Nephron progenitor cell (in vitro differentiated cells): ENCODE data around the gene PDE6G.

Experiments
- DNase-seq: peaks from one replicate; pipeline ENCODE4 v3.0.0; 2021
- H3K27ac Mint-ChIP-seq: 2 replicates; pipeline ENCODE4 v1.8.0; 2021; ENCODE audit warnings: mild to moderate bottlenecking, moderate library complexity, mixed read lengths
- H3K27me3 Mint-ChIP-seq: 2 replicates; pipeline ENCODE4 v1.8.0; 2021; ENCODE audit warnings: mild to moderate bottlenecking, low read depth, mixed read lengths; ENCODE audit not compliant: poor library complexity
- H3K36me3 Mint-ChIP-seq: 2 replicates; pipeline ENCODE4 v1.8.0; 2021; ENCODE audit warnings: low read depth, mixed read lengths
- H3K4me1 Mint-ChIP-seq: 2 replicates; pipeline ENCODE4 v1.8.0; 2021; ENCODE audit warnings: mixed read lengths
- H3K4me3 Mint-ChIP-seq: 2 replicates; pipeline ENCODE4 v1.8.0; 2021; ENCODE audit warnings: mild to moderate bottlenecking, moderate library complexity, mixed read lengths
- H3K9me3 Mint-ChIP-seq: 2 replicates; pipeline ENCODE4 v1.8.0; 2021; ENCODE audit warnings: mild to moderate bottlenecking, moderate library complexity, mixed read lengths
- TF ChIP-seq, protein P1 (sequence below): fragments of 200-600 bp; sonication (generic); IDR thresholded peaks from 2 replicates; pipeline ENCODE4 v1.5.0; 2021; ENCODE audit warnings: antibody characterized with exemption

The PDE6G gene

DNA sequence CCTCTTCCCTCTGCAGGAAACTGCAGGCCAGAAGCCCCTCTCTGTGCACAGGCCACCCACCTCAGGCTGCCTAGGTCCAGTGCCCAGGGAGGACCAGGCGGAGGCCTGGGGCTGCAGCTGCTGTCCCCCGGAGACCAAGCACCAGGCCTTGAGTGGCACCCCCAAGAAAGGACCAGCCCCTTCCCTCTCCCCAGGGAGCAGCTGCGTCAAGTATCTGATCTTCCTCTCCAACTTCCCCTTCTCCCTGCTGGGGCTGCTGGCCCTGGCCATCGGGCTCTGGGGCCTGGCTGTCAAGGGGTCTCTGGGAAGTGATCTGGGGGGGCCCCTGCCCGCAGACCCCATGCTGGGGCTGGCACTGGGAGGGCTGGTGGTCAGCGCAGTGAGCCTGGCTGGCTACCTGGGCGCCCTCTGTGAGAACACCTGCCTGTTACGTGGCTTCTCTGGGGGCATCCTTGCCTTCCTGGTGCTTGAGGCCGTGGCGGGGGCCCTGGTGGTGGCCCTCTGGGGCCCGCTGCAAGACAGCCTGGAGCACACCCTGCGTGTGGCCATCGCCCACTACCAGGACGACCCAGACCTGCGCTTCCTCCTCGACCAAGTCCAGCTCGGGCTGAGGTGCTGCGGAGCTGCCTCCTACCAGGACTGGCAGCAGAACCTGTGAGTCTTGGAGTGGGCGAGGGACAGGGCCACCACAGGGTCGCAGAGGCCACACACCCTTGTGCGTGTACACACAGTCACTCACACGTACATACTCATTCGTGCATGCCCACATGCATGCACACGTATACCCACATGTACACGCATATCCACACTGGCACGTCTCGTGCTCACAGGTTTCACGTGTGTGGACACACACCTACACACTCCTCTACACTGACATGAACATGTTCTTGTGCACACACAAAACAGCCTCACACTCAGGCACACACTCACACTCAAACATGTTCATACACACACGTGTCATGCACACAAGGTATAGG lies 11.1 kb downstream of the PDE6G start:
- H3K27me3 Mint-ChIP-seq: peaks cover 18% of the 10 kb centered on the region

DNA sequence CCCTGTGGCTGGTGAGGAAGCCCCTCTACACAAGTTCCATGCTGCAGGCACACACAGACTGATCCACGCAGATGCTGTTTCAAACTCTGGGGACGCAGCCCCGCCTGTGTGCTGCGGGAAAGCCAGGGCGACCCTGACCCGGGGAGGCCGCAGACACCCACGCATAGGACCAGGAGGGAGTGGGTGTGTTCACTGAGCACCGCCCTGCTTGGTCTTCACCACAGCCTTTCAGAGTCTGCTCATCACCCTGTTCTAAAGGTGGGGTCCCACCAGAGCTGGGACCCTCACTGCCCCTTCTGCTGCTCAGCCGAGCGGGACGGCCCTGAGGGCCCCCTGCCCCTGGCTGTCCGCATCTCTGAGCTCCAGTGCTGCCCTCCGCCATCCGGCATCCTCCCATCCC lies 11.8 kb downstream of the PDE6G start:
- Mint-ChIP-seq H3K9me3 (peaks cover 7% of the 10 kb centered on the region), H3K4me3 (no peak overlapping the region), H3K36me3 (no peaks in the 10 kb centered on the region), H3K27me3 (peaks cover 15% of the 10 kb centered on the region), H3K27ac (no peak overlapping the region), H3K4me1 (peaks cover 7% of the 10 kb centered on the region)
- TF ChIP-seq, protein P1, sequence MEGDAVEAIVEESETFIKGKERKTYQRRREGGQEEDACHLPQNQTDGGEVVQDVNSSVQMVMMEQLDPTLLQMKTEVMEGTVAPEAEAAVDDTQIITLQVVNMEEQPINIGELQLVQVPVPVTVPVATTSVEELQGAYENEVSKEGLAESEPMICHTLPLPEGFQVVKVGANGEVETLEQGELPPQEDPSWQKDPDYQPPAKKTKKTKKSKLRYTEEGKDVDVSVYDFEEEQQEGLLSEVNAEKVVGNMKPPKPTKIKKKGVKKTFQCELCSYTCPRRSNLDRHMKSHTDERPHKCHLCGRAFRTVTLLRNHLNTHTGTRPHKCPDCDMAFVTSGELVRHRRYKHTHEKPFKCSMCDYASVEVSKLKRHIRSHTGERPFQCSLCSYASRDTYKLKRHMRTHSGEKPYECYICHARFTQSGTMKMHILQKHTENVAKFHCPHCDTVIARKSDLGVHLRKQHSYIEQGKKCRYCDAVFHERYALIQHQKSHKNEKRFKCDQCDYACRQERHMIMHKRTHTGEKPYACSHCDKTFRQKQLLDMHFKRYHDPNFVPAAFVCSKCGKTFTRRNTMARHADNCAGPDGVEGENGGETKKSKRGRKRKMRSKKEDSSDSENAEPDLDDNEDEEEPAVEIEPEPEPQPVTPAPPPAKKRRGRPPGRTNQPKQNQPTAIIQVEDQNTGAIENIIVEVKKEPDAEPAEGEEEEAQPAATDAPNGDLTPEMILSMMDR: no peak
- DNase-seq: no peak

More for the DNA sequence above, 11.1 kb downstream of the PDE6G start:
- H3K4me1 Mint-ChIP-seq: peaks cover 7% of the 10 kb centered on the region
- H3K27ac Mint-ChIP-seq: no peak overlapping the region
- H3K9me3 Mint-ChIP-seq: peaks cover 11% of the 10 kb centered on the region
- TF ChIP-seq, protein P1: no peak
- no peaks in the 10 kb centered on the region for H3K36me3 Mint-ChIP-seq
- no peak overlapping the region for H3K4me3 Mint-ChIP-seq
- no peak for DNase-seq

DNA sequence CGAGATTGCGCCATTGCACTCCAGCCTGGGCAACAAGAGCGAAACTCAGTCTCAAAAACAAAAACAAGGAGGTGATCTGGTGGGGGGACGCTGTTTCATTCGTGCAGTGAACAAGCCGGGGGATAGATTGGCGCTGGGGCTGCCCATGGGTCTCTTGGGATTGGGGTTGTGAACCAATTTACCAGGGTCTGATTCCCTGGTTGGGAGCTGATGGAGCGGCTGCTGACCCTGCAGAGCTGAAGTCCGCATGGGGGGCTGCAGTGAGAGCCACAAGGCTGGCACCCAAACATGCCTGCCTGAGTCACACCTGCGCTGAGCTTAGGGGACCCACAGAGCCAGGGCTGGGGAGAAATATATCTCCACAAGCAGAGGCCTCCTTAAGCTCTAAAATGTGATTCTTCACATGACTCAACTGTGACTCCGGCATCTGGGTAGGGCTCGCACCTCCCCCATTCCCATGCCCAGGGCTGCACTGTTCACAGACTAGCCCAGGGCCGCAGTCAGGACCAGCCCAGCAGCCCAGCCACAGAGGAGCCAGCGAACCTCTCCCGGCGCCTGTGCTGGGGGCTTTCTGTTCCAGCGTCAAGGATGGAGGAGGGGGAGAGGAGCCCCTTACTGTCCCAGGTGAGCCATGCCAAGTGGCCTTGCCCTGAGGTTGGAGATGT lies 14.4 kb downstream of the PDE6G start:
- Mint-ChIP-seq H3K36me3 (no peaks in the 10 kb centered on the region), H3K9me3 (no peaks in the 10 kb centered on the region), H3K27me3 (peaks cover 3% of the 10 kb centered on the region), H3K4me3 (no peak overlapping the region), H3K27ac (no peak overlapping the region), H3K4me1 (peaks cover 22% of the 10 kb centered on the region)
- TF ChIP-seq, protein P1: no peak
- DNase-seq: no peak

DNA sequence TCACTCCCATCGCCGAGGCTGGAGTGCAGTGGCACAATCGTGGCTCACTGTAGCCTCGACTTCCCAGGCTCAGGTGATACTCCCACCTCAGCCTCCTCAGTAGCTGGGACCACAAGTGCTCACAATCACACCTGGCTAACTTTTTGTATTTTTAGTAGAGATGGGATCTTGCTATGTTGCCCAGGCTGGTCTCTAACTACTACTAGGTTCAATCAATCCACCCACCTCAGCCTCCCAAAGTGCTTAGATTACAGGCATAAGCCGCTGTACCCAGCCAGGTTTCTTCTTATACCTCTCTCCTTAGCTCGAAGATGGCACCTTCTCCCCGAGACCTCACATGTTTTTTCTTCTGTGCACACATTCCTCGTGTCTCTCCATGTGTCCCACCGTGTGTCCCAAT lies 16.3 kb downstream of the PDE6G start:
- no peak overlapping the region for H3K4me3 Mint-ChIP-seq
- peaks cover 34% of the 10 kb centered on the region for H3K4me1 Mint-ChIP-seq
- peaks cover 3% of the 10 kb centered on the region for H3K27me3 Mint-ChIP-seq
- TF ChIP-seq, protein P1: no peak
- H3K27ac Mint-ChIP-seq: no peak overlapping the region
- H3K9me3 Mint-ChIP-seq: no peaks in the 10 kb centered on the region
- H3K36me3 Mint-ChIP-seq: no peaks in the 10 kb centered on the region
- DNase-seq: no peak

DNA sequence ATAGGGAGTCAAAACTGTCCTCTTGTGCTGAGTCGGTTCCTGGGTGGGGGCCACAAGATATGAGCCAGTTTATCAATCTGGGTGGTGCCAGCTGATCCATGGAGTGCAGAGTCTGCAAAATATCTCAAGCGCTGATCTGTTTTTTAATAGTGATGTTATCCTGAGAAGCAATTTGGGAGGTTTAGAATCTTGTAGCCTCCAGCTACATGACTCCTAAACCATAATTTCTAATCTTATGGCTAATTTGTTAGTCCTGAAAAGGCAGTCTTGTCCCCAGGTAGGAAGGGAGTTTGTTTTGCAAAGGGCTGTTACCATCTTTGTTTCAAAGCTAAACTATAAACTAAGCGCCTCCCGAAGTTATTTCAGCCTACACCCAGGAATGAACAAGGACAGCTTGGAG lies 17.7 kb downstream of the PDE6G start:
- no peak for DNase-seq
- TF ChIP-seq, protein P1: no peak
- Mint-ChIP-seq H3K4me1 (peaks cover 34% of the 10 kb centered on the region), H3K4me3 (peak overlapping the region; percentile 32), H3K27ac (no peak overlapping the region), H3K36me3 (no peaks in the 10 kb centered on the region), H3K9me3 (no peaks in the 10 kb centered on the region), H3K27me3 (peaks cover 3% of the 10 kb centered on the region)
